GM21367 (cell line): ENCODE data around the gene PTPRN2.
"Not testable (repeated sequence)": the region's sequence is repeated elsewhere in the genome, so short reads cannot be mapped to it uniquely, and the experiment has no call there.

Experiments
- ATAC-seq: cut with Tn5 transposase; IDR thresholded peaks from one replicate; pipeline ENCODE4 v1.9.1; 2021; ENCODE audit not compliant: unreplicated experiment

Gene PTPRN2

GRCh38 chr7:158164101-158165095 lies 423.2 kb downstream of the PTPRN2 start:
- ATAC-seq: no peak

- ATAC-seq: no peak
Observed at GRCh38 chr7:158161194-158161593, 426.4 kb downstream of the PTPRN2 start.

GRCh38 chr7:158160199-158160598 lies 427.4 kb downstream of the PTPRN2 start:
- ATAC-seq: no peak

GRCh38 chr7:158157460-158157859 lies 430.2 kb downstream of the PTPRN2 start:
- no peak for ATAC-seq

- not testable (repeated sequence) for ATAC-seq
Observed at GRCh38 chr7:158151273-158151672, 436.4 kb downstream of the PTPRN2 start.

- no peak for ATAC-seq
Observed at GRCh38 chr7:158150234-158150633, 437.4 kb downstream of the PTPRN2 start.

- not testable (repeated sequence) for ATAC-seq
Observed at GRCh38 chr7:158147431-158147830, 440.2 kb downstream of the PTPRN2 start.

GRCh38 chr7:158145370-158145769 lies 442.3 kb downstream of the PTPRN2 start:
- ATAC-seq: no peak

GRCh38 chr7:158143196-158144120 lies 444.2 kb downstream of the PTPRN2 start:
- no peak for ATAC-seq

GRCh38 chr7:158142657-158143056 lies 445.0 kb downstream of the PTPRN2 start:
- no peak for ATAC-seq

GRCh38 chr7:158141806-158142518 lies 445.7 kb downstream of the PTPRN2 start:
- ATAC-seq: no peak

- no peak for ATAC-seq
Observed at GRCh38 chr7:158141221-158141582, 446.4 kb downstream of the PTPRN2 start.

- ATAC-seq: no peak
Observed at GRCh38 chr7:158140538-158141220, 446.9 kb downstream of the PTPRN2 start.

- no peak for ATAC-seq
Observed at GRCh38 chr7:158139499-158139898, 448.1 kb downstream of the PTPRN2 start.

- no peak for ATAC-seq
Observed at GRCh38 chr7:158138329-158138597, 449.4 kb downstream of the PTPRN2 start.

GRCh38 chr7:158137516-158138328 lies 449.9 kb downstream of the PTPRN2 start:
- no peak for ATAC-seq

- no peak for ATAC-seq
Observed at GRCh38 chr7:158135931-158136330, 451.7 kb downstream of the PTPRN2 start.

GRCh38 chr7:158134824-158135223 lies 452.8 kb downstream of the PTPRN2 start:
- no peak for ATAC-seq

- ATAC-seq: no peak
Observed at GRCh38 chr7:158133515-158134271, 453.9 kb downstream of the PTPRN2 start.
